Body of pancreas (tissue), 4 donors: Measurements from ENCODE around the gene TTK. TPM values are rescaled to one million over a fixed set of nuclear protein-coding genes. Genes with fewer than 3 reads are reported as not detected.

ENCODE experiments used
- ATAC-seq: fragments of 150-250 bp; one replicate; pipeline ENCODE4 v1.9.1; 2016
- DNase-seq, 4 donors: peaks; one replicate each; pipeline ENCODE4 v3.0.0-alpha.2; 2019
- H3K27ac ChIP-seq, 4 donors: fragments of 200-600 bp; sonication (generic); 1 replicate in 3 of 4; 2 replicates in 1 of 4; pipeline versions ENCODE4 v1.5.1 to v1.6.1; 2016 to 2019; ENCODE audit warnings: mild to moderate bottlenecking in 1 of 4, mixed read lengths in 1 of 4, moderate library complexity in 1 of 4
- H3K27me3 ChIP-seq, 2 donors: fragments of 200-600 bp; sonication (generic); one replicate each; pipeline ENCODE4 v1.6.0; 2016; ENCODE audit warnings: mild to moderate bottlenecking in 1 of 2
- H3K36me3 ChIP-seq, 2 donors: fragments of 200-600 bp; sonication (generic); replicated peaks in 1 of 2; 2 replicates each; pipeline ENCODE4 v1.5.1; 2016; ENCODE audit warnings: low read depth in 2 of 2; ENCODE audit not compliant: insufficient read depth in 1 of 2
- H3K4me1 ChIP-seq: fragments of 200-600 bp; sonication (generic); one replicate; pipeline ENCODE4 v1.6.0; 2016
- H3K4me3 ChIP-seq, 2 donors: fragments of 200-600 bp; sonication (generic); 1 replicate in 1 of 2; 2 replicates in 1 of 2; pipeline ENCODE4 v1.5.1; 2016 to 2019
- H3K9me3 ChIP-seq, 3 donors: fragments of 200-600 bp; sonication (generic); 1 replicate in 2 of 3; 2 replicates in 1 of 3; pipeline ENCODE4 v1.5.1; 2016
- POLR2A ChIP-seq, 3 donors: fragments of 450-650 bp; IDR thresholded peaks; one replicate each; pipeline ENCODE4 v1.6.1; 2016; ENCODE audit warnings: antibody characterized with exemption in 3 of 3, mild to moderate bottlenecking in 2 of 3
- WGBS, 2 donors: methylation state at CpG; one replicate each; pipeline ENCODE4 v1.1.5; 2017; 5-methylcytosine and 5-hydroxymethylcytosine counted together
- intact Hi-C: fragments of 100-400 bp; cut with DNase I; formaldehyde crosslinking; loops from one replicate; pipeline ENCODE4 v1.15.1; 2023
- total RNA-seq, 2 donors: library from RNA; depleted of rRNA; stranded (reverse); fragments of >200 nt; gene quantifications; one replicate each; pipeline ENCODE4 v1.1.0, GENCODE V29; 2016
- TF ChIP-seq, protein P1 (sequence below), 7 experiments: fragments of 450-650 bp in 4 of 7; fragments of 200-600 bp in 3 of 7; sonication (generic) in 3 of 7; IDR thresholded peaks; one replicate each; pipeline ENCODE4 v1.5.1; 2016 to 2019; ENCODE audit warnings: antibody characterized with exemption in 7 of 7

The TTK gene
- total RNA-seq, 2 donors from 2014 or later: 0.33 TPM; not detected in 1

DNA sequence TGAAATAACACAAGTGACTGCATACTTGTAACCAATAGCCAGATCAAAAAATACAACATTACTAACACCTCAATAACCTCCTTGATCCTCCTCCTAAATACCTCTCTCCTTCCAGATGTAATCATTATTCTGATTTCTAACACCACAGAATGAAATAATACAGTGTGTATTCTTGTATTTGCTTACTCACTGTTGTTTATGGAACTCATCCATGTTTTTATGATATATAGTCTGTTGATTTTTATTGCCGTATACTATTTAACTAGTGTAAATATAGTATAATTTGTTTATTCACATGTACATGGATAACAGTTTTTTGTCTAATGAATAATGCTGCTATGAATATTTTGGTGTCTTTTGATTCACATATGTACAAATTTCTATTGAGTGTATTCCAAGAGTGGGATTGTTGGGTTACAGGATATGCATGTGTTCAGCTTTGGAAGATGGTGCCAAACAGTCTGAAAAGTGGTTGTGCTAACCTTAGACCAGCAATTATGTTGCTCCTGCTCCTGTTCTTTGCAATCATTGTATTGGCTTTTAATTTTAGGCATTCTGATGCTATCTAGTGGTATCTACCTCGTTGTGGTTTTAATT, 11.5 kb downstream of the TTK start:
- WGBS, 2 donors: 70 to 78% methylated on average over 2 of the region's 2 CpGs
- no peaks in the 10 kb centered on the region for H3K27me3 ChIP-seq
- H3K4me3 ChIP-seq: no peak overlapping the region
- H3K36me3 ChIP-seq: no peaks in the 10 kb centered on the region
- intact Hi-C loops: no loop called here
- H3K9me3 ChIP-seq: no peaks in the 10 kb centered on the region
- TF ChIP-seq, protein P1, sequence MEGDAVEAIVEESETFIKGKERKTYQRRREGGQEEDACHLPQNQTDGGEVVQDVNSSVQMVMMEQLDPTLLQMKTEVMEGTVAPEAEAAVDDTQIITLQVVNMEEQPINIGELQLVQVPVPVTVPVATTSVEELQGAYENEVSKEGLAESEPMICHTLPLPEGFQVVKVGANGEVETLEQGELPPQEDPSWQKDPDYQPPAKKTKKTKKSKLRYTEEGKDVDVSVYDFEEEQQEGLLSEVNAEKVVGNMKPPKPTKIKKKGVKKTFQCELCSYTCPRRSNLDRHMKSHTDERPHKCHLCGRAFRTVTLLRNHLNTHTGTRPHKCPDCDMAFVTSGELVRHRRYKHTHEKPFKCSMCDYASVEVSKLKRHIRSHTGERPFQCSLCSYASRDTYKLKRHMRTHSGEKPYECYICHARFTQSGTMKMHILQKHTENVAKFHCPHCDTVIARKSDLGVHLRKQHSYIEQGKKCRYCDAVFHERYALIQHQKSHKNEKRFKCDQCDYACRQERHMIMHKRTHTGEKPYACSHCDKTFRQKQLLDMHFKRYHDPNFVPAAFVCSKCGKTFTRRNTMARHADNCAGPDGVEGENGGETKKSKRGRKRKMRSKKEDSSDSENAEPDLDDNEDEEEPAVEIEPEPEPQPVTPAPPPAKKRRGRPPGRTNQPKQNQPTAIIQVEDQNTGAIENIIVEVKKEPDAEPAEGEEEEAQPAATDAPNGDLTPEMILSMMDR (IDR thresholded peaks at IDR 0.05): no peak
- no peak for TF ChIP-seq POLR2A (IDR thresholded peaks at IDR 0.05)
- DNase-seq (no peak), ATAC-seq (no peak)
- peaks cover 4% of the 10 kb centered on the region for H3K4me1 ChIP-seq
- no peak overlapping the region for H3K27ac ChIP-seq

DNA sequence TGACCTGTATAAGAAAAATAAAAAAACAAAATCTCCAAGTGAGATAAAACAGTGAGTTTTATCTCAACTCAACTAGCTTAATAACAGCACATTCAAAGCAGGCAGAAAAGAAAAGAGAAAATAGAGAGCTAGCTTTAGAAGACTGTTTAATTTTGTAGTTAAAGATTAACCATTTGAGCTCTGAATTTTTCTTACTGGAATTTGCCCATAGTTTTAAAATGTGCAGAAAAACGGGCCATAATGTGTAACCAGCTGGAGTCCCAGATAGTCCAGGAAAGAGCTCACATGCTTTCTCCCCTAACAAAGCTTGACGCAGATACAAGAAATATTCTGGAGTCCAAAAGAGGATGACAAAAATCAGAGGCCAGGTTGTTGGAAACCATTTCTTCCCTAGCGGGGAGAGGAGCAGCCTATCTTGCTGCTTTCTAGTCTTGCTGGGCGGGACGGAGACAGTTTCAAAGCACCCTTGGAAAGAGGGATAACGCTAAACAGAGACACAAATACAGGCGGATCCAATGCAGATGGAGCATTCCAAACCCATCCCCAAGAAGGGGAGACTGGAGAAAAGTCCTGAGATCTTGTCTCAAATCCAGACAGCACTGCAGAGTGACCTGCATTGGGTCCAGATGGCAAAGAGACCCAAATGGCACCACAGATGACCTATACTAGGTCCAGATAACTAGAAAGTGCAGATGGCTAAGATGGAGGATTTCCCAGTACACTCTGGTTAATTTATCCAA, 16.1 kb downstream of the TTK start:
- no peak for DNase-seq
- Histone ChIP-seq H3K4me1 (peaks cover 4% of the 10 kb centered on the region), H3K4me3 (no peak overlapping the region), H3K27ac (no peak overlapping the region), H3K36me3 (no peaks in the 10 kb centered on the region), H3K9me3 (no peaks in the 10 kb centered on the region), H3K27me3 (no peaks in the 10 kb centered on the region)
- 51 to 61% methylated on average over 7 of the region's 7 CpGs for WGBS, 2 donors
- TF ChIP-seq, protein P1 (IDR thresholded peaks at IDR 0.05): no peak
- no peak for TF ChIP-seq POLR2A (IDR thresholded peaks at IDR 0.05)
- ATAC-seq: peak; percentile 21
- intact Hi-C loops: no loop called here

DNA sequence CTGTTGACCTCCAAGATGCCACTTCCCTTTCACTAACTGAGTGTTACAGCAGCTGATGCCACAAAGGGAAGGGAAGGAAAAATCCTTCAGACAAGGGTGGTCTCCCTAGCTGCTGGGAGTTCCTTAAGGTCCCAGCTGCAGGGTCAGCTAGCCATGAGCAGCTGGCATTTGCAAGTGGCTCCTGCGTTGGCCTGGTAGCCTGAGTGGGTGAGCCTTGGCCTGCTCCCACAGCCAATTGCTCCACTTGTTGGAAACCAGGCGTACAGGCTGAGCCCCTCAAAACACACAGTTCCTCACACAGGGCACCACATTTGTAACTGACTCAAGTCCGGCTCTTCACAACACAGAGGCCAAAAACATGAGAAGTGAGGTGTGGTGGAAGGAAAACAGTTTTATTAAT, 16.7 kb downstream of the TTK start:
- Histone ChIP-seq H3K27ac (no peak overlapping the region), H3K4me1 (peaks cover 4% of the 10 kb centered on the region), H3K36me3 (no peaks in the 10 kb centered on the region), H3K27me3 (no peaks in the 10 kb centered on the region), H3K4me3 (no peak overlapping the region), H3K9me3 (no peaks in the 10 kb centered on the region)
- TF ChIP-seq, protein P1 (IDR thresholded peaks at IDR 0.05): no peak
- no peak for TF ChIP-seq POLR2A (IDR thresholded peaks at IDR 0.05)
- intact Hi-C loops: no loop called here
- ATAC-seq (no peak), DNase-seq (no peak)
- WGBS, 2 donors: 95 to 100% methylated on average over 3 of the region's 3 CpGs

DNA sequence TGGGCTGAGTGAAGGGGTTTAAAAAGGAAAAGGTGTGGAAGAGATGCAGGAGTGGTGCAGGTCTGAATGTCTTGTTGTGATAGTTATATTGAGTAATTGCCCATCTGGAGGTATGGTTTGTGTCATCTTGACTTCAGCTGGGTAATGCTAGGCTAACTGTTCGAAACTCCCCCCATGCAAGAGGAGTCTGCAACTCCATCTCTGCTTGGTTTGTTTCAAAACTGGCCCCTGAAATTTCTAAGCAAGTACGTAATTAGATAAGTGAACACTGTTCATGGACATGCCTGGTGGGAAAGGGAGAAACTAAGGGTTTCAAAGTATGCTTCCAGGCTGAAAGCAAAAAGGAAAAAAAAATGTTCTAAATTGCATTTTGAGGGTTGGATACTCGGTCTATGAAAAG, 17.1 kb downstream of the TTK start:
- DNase-seq: no peak
- Histone ChIP-seq H3K27me3 (no peaks in the 10 kb centered on the region), H3K27ac (no peak overlapping the region), H3K36me3 (no peaks in the 10 kb centered on the region), H3K4me3 (no peak overlapping the region), H3K9me3 (no peaks in the 10 kb centered on the region), H3K4me1 (peaks cover 4% of the 10 kb centered on the region)
- no peak for TF ChIP-seq POLR2A (IDR thresholded peaks at IDR 0.05)
- TF ChIP-seq, protein P1 (IDR thresholded peaks at IDR 0.05): no peak
- ATAC-seq: no peak
- intact Hi-C loops: no loop called here
- WGBS, 2 donors: 88 to 95% methylated on average over 3 of the region's 3 CpGs

DNA sequence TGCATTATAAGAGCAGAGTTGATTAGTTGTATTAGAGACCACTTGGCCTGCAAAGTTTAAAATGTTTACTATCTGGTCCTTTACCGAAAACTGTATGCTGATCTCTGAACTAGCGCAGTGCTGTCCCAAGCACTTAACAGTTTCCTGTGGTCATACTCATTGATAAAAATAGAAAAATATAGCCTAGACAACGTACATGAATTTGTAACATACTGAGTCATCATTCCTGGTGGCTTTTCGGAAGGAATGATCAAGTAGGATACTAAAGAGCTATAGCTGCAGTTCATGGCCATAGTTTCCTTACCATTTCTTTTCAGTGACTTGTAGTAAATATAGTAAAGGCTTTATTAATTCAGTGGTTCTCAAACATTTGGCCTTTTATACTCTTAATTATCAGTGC, 18.4 kb downstream of the TTK start:
- Histone ChIP-seq H3K27ac (no peak overlapping the region), H3K4me3 (no peak overlapping the region), H3K27me3 (no peaks in the 10 kb centered on the region), H3K4me1 (peaks cover 4% of the 10 kb centered on the region), H3K9me3 (no peaks in the 10 kb centered on the region), H3K36me3 (no peaks in the 10 kb centered on the region)
- TF ChIP-seq, protein P1 (IDR thresholded peaks at IDR 0.05): no peak
- TF ChIP-seq POLR2A (IDR thresholded peaks at IDR 0.05): no peak
- no peak for DNase-seq
- intact Hi-C loops: no loop called here
- WGBS, 2 donors: 78 to 94% methylated on average over 4 of the region's 4 CpGs
- no peak for ATAC-seq
